ENCODE results near the gene PLEKHA6.
"Not testable (repeated sequence)": the region's sequence is repeated elsewhere in the genome, so short reads cannot be mapped to it uniquely, and the experiment has no call there.

PLEKHA6 gene

DNA sequence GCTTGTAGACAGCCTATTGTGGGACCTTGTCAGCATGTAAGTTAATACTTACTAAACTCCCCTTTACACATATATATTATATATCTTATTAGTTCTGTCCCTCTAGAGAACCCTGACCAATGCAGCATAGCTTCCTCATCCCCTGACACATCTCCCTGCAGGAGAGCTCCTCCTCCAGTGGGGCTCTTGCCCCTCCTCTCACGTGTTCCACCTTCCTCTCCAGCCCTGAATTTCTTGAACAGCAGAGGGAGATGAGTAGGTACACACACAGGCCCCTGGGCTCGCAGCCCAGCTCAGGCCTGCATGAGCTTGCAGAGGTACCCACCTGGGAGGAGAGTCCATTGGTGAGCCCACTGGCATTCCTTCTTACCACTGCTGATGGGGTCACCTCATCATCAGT, 118.7 kb downstream of the PLEKHA6 start:
- DNase-seq (ENCODE audit: low read depth), result no peak
- TF ChIP-seq, protein P1, sequence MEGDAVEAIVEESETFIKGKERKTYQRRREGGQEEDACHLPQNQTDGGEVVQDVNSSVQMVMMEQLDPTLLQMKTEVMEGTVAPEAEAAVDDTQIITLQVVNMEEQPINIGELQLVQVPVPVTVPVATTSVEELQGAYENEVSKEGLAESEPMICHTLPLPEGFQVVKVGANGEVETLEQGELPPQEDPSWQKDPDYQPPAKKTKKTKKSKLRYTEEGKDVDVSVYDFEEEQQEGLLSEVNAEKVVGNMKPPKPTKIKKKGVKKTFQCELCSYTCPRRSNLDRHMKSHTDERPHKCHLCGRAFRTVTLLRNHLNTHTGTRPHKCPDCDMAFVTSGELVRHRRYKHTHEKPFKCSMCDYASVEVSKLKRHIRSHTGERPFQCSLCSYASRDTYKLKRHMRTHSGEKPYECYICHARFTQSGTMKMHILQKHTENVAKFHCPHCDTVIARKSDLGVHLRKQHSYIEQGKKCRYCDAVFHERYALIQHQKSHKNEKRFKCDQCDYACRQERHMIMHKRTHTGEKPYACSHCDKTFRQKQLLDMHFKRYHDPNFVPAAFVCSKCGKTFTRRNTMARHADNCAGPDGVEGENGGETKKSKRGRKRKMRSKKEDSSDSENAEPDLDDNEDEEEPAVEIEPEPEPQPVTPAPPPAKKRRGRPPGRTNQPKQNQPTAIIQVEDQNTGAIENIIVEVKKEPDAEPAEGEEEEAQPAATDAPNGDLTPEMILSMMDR (IDR thresholded peaks at IDR 0.05; ENCODE audit: low read depth, low read length, missing control alignments), result no peak
- in situ Hi-C loops (cut with HindIII; ENCODE audit: low sequenced_read_pairs), result no loop called here
- H3K4me3 ChIP-seq (ENCODE audit: low read depth, low read length), result no peak overlapping the region

DNA sequence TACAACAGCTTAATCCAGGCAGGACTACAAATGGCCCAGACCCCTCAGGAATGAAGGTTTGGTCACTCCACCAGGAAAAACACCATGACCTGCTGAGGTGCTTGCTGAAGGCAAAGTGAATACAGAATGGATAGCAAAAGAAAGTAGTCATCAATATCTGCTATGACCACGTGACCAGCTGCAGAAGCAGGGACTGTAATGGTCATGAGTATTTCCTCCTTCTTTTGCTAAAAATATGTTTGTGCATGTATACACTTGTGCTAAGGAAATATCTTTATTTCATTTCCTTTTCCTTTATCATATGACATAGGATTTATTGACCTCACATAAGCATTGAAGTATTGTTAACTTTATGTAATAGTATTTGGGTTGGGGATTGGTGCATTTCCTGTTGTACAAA, 119.5 kb downstream of the PLEKHA6 start:
- TF ChIP-seq, protein P1 (IDR thresholded peaks at IDR 0.05; ENCODE audit: low read depth, low read length, missing control alignments), result no peak
- H3K4me3 ChIP-seq (ENCODE audit: low read depth, low read length), result no peak overlapping the region
- DNase-seq (ENCODE audit: low read depth), result no peak
- in situ Hi-C loops (cut with HindIII; ENCODE audit: low sequenced_read_pairs), result no loop called here

DNA sequence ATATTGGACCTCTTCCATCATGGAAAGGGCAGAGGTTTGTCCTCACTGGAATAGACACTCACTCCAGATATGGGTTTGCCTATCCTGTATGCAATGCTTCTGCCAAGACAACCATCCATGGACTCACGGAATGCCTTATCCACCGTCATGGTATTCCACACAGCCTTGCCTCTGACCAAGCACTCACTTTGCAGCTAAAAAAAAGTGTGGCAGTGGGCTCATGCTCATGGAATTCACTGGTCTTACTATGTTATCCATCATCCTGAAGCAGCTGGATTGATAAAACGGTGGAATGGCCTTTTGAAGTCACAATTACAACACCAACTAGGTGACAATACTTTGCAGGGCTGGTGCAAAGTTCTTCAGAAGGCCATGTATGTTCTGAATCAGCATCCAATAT, 120.3 kb downstream of the PLEKHA6 start:
- in situ Hi-C loops (cut with HindIII; ENCODE audit: low sequenced_read_pairs); DNase-seq (ENCODE audit: low read depth); H3K4me3 ChIP-seq (ENCODE audit: low read depth, low read length): not testable (repeated sequence)

DNA sequence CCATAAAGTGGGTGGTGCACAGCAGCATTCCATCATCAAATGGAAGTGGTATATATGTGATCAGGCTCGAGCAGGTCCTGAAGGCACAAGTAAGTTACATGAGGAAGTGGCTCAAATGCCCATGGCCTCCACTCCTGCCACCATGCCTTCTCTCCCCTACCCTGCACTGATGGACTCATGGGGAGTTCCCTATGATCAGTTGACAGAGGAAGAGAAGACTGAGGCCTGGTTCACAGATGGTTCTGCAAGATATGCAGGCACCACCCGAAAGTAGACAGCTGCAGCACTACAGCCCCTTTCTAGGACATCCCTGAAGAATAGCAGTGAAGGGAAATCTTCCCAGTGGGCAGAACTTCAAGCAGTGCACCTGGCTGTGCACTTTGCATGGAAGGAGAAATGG, 121.2 kb downstream of the PLEKHA6 start:
- in situ Hi-C loops (cut with HindIII; ENCODE audit: low sequenced_read_pairs), result not testable (repeated sequence)

DNA sequence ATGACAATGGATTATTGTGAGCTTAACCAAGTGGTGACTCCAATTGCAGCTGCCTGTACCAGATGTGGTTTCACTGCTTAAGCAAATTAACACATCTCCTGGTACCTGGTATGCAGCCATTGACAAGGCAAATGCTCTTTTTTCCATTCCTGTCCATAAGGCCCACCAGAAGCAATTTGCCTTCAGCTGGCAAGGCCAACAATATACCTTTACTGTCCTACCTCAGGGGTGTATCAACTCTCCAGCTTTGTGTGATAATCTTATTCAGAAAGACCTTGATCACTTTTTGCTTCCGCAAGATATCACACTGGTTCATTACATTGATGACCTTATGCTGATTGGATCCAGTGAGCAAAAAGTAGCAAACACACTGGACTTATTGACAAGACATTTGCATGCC, 122.2 kb downstream of the PLEKHA6 start:
- H3K4me3 ChIP-seq (ENCODE audit: low read depth, low read length); in situ Hi-C loops (cut with HindIII; ENCODE audit: low sequenced_read_pairs); DNase-seq (ENCODE audit: low read depth): not testable (repeated sequence)

More for the DNA sequence above, 121.2 kb downstream of the PLEKHA6 start:
- H3K4me3 ChIP-seq (ENCODE audit: low read depth, low read length); DNase-seq (ENCODE audit: low read depth): not testable (repeated sequence)

DNA sequence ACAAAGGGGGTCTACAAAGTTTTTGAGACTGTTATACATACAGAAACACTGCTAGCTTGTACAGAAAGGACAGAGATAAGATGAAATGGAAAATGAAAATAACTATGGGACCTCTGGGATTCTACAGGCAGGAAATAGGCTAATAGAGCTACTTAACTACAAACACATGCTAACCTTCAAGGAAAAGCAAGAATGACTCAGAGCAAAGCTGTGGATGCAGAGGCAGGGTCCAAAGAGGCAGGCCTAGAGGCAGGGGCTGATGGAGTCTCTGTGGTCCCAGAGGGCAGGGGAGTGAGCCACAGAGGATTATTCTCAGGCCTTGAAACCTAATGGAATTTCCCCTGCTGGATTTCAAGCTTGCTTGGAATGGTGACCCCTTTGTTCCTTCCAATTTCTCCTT, 127.2 kb downstream of the PLEKHA6 start:
- TF ChIP-seq, protein P1 (IDR thresholded peaks at IDR 0.05; ENCODE audit: low read depth, low read length, missing control alignments), result no peak
- no peak overlapping the region for H3K4me3 ChIP-seq (ENCODE audit: low read depth, low read length)
- in situ Hi-C loops (cut with HindIII; ENCODE audit: low sequenced_read_pairs), result no loop called here
- no peak for DNase-seq (ENCODE audit: low read depth)

DNA sequence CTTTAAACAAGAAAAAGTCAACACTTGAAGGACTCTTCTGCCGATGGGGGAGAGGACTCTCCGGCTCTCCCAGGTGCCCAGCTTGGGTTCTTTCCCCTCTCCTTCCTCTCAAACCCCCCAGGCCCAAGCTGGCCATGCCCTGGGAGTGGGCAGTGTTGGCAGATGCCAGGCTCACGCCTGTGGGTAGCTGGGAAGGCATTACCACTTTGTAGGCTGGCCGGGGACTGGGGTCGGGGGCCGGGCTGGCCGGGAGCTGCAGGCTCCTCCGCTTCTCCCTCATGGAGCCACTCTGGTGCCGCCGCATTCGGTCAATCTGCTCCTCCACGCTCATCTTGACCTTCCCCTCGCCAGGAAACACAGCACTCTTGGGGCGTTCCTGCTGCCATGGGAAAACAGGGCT, 129.5 kb downstream of the PLEKHA6 start:
- TF ChIP-seq, protein P1 (IDR thresholded peaks at IDR 0.05; ENCODE audit: low read depth, low read length, missing control alignments), result no peak
- no peak for DNase-seq (ENCODE audit: low read depth)
- in situ Hi-C loops (cut with HindIII; ENCODE audit: low sequenced_read_pairs), result no loop called here
- no peak overlapping the region for H3K4me3 ChIP-seq (ENCODE audit: low read depth, low read length)

DNA sequence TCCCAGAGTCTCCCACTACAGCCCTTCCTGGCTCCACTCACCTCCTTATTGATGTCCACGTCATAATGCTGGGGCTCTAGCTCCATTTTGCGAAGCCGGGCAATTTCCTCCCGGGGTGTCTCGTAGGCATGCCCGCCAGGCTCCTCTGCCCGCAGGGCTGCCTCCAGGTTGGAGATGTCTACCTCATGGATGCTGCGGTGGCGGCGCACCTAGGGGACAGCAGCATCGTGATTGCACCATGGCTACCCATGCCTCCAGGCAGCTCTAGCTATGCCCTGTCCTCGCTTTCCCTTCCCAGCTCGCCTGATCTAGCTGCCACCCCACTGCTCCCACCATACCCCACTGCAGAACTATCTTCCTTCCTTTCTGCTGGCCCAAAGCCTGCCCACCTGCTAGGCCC, 130.8 kb downstream of the PLEKHA6 start:
- no peak overlapping the region for H3K4me3 ChIP-seq (ENCODE audit: low read depth, low read length)
- no peak for DNase-seq (ENCODE audit: low read depth)
- in situ Hi-C loops (cut with HindIII; ENCODE audit: low sequenced_read_pairs), result no loop called here

More for the DNA sequence above, 130.8 kb downstream of the PLEKHA6 start:
- TF ChIP-seq, protein P1 (IDR thresholded peaks at IDR 0.05; ENCODE audit: low read depth, low read length, missing control alignments), result no peak
